ENCODE results near the gene AVEN. TPM values are rescaled to one million over a fixed set of nuclear protein-coding genes. Genes with fewer than 3 reads are reported as not detected.

The AVEN gene
- total and polyA plus RNA-seq, 2 of the 13 experiments (the other 11 are each of a cell fraction or from before 2014, with no cell fraction given), result 4.4 to 17.5 TPM

GRCh38 chr15:33959844-33960548 lies 79.0 kb downstream of the AVEN start (continued):
- no peak for TF ChIP-seq ZNF615 (CRISPR knock-in tag; IDR thresholded peaks at IDR 0.05; ENCODE audit: borderline replicate concordance)
- TF ChIP-seq ZNF30 (CRISPR knock-in tag; IDR thresholded peaks at IDR 0.05), result no peak
- TF ChIP-seq ZNF383 (CRISPR knock-in tag; IDR thresholded peaks at IDR 0.05; ENCODE audit: borderline replicate concordance), result no peak
- no peak for TF ChIP-seq SATB2 (CRISPR knock-in tag; IDR thresholded peaks at IDR 0.05)
- no peak for TF ChIP-seq HHEX (CRISPR knock-in tag; IDR thresholded peaks at IDR 0.05)
- TF ChIP-seq, protein P1, sequence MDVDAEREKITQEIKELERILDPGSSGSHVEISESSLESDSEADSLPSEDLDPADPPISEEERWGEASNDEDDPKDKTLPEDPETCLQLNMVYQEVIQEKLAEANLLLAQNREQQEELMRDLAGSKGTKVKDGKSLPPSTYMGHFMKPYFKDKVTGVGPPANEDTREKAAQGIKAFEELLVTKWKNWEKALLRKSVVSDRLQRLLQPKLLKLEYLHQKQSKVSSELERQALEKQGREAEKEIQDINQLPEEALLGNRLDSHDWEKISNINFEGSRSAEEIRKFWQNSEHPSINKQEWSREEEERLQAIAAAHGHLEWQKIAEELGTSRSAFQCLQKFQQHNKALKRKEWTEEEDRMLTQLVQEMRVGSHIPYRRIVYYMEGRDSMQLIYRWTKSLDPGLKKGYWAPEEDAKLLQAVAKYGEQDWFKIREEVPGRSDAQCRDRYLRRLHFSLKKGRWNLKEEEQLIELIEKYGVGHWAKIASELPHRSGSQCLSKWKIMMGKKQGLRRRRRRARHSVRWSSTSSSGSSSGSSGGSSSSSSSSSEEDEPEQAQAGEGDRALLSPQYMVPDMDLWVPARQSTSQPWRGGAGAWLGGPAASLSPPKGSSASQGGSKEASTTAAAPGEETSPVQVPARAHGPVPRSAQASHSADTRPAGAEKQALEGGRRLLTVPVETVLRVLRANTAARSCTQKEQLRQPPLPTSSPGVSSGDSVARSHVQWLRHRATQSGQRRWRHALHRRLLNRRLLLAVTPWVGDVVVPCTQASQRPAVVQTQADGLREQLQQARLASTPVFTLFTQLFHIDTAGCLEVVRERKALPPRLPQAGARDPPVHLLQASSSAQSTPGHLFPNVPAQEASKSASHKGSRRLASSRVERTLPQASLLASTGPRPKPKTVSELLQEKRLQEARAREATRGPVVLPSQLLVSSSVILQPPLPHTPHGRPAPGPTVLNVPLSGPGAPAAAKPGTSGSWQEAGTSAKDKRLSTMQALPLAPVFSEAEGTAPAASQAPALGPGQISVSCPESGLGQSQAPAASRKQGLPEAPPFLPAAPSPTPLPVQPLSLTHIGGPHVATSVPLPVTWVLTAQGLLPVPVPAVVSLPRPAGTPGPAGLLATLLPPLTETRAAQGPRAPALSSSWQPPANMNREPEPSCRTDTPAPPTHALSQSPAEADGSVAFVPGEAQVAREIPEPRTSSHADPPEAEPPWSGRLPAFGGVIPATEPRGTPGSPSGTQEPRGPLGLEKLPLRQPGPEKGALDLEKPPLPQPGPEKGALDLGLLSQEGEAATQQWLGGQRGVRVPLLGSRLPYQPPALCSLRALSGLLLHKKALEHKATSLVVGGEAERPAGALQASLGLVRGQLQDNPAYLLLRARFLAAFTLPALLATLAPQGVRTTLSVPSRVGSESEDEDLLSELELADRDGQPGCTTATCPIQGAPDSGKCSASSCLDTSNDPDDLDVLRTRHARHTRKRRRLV (CRISPR knock-in tag; IDR thresholded peaks at IDR 0.05), result no peak
- TF ChIP-seq NFKBIZ (CRISPR knock-in tag; IDR thresholded peaks at IDR 0.05), result no peak

- ChIA-PET POLR2A (no interaction called here), CTCF (ENCODE audit: low intra/inter-chr PET ratio, low total read pairs) (no interaction called here)
- FAIRE-seq, result no peak
- Histone ChIP-seq H3K36me3 (replicated peaks in 1 of 2; ENCODE audit: control insufficient read depth in 1 of 2, insufficient read depth in 2 of 2, low read length in 2 of 2) (no peaks in the 10 kb centered on the region), H3K4me2 (ENCODE audit: low read depth, low read length) (no peak overlapping the region), H4K20me1 (ENCODE audit: insufficient read depth, low read length) (no peaks in the 10 kb centered on the region), H3K4me1 (ENCODE audit: insufficient read depth, low read length) (no peaks in the 10 kb centered on the region), H3K79me2 (ENCODE audit: insufficient read depth, low read length) (no peaks in the 10 kb centered on the region), H3K9me3 (ENCODE audit: low read length) (no peaks in the 10 kb centered on the region), H3K27me3 (ENCODE audit: control insufficient read depth in 1 of 2, insufficient read depth in 2 of 2, low read length in 2 of 2) (no peaks in the 10 kb centered on the region), H3K4me3 (replicated peaks in 1 of 3; ENCODE audit: insufficient read depth in 1 of 3, low read depth in 2 of 3, low read length in 3 of 3) (no peak overlapping the region), H3K9ac (ENCODE audit: insufficient read depth, low read depth, low read length) (no peak overlapping the region), H2AFZ (ENCODE audit: low read length) (no peak overlapping the region), H3K27ac (ENCODE audit: extremely low read length, insufficient read depth, low read length) (no peak overlapping the region)
- DNase-seq (ENCODE audit: low spot score), result no peak
- intact Hi-C loops (cut with micrococcal nuclease; ENCODE audit: unreplicated experiment) (no loop called here), in situ Hi-C loops (cut with HindIII; ENCODE audit: extremely low pct_ligation_motif_present, low pct_unique_long_range_greater_than_20kb) (no loop called here)
- BruUV-seq (replicated peaks), result no TSS peak
- ATAC-seq, result no peak
- 62% methylated on average over 1 of the region's 1 CpG for WGBS (ENCODE audit: low lambda C conversion rate)
- TF ChIP-seq ZNF121 (CRISPR knock-in tag; IDR thresholded peaks at IDR 0.05) (no peak), HNF4A (CRISPR knock-in tag; IDR thresholded peaks at IDR 0.05) (no peak), SMAD1 (CRISPR knock-in tag; IDR thresholded peaks at IDR 0.05; ENCODE audit: borderline replicate concordance, low read depth) (no peak)
- TF ChIP-seq, protein P2, sequence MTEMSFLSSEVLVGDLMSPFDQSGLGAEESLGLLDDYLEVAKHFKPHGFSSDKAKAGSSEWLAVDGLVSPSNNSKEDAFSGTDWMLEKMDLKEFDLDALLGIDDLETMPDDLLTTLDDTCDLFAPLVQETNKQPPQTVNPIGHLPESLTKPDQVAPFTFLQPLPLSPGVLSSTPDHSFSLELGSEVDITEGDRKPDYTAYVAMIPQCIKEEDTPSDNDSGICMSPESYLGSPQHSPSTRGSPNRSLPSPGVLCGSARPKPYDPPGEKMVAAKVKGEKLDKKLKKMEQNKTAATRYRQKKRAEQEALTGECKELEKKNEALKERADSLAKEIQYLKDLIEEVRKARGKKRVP (CRISPR knock-in tag; IDR thresholded peaks at IDR 0.05), result no peak
- TF ChIP-seq, protein P3, sequence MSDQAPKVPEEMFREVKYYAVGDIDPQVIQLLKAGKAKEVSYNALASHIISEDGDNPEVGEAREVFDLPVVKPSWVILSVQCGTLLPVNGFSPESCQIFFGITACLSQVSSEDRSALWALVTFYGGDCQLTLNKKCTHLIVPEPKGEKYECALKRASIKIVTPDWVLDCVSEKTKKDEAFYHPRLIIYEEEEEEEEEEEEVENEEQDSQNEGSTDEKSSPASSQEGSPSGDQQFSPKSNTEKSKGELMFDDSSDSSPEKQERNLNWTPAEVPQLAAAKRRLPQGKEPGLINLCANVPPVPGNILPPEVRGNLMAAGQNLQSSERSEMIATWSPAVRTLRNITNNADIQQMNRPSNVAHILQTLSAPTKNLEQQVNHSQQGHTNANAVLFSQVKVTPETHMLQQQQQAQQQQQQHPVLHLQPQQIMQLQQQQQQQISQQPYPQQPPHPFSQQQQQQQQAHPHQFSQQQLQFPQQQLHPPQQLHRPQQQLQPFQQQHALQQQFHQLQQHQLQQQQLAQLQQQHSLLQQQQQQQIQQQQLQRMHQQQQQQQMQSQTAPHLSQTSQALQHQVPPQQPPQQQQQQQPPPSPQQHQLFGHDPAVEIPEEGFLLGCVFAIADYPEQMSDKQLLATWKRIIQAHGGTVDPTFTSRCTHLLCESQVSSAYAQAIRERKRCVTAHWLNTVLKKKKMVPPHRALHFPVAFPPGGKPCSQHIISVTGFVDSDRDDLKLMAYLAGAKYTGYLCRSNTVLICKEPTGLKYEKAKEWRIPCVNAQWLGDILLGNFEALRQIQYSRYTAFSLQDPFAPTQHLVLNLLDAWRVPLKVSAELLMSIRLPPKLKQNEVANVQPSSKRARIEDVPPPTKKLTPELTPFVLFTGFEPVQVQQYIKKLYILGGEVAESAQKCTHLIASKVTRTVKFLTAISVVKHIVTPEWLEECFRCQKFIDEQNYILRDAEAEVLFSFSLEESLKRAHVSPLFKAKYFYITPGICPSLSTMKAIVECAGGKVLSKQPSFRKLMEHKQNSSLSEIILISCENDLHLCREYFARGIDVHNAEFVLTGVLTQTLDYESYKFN (CRISPR knock-in tag; conservative IDR thresholded peaks at IDR 0.05), result no peak
Measured at GRCh38 chr15:33956397-33956796, 82.6 kb downstream of the AVEN start.

Measured in HepG2 (cell line).